H9 (cell line): Measurements from ENCODE around the gene GRAP2. TPM values are rescaled to one million over a fixed set of nuclear protein-coding genes. Genes with fewer than 3 reads are reported as not detected.

Experiments used
- DNase-seq: peaks from one replicate; pipeline ENCODE4 v3.0.0-alpha.2; 2017
- H2AFZ ChIP-seq: one replicate; pipeline ENCODE4 v1.6.1; 2013; ENCODE audit warnings: mild to moderate bottlenecking, low read length, control low read depth, moderate library complexity
- H2AK5ac ChIP-seq: 2 replicates; pipeline ENCODE4 v1.6.1; 2013; ENCODE audit warnings: low read length, control low read depth, mixed read lengths; ENCODE audit not compliant: insufficient read length
- H2BK120ac ChIP-seq: one replicate; pipeline ENCODE4 v1.6.1; 2013; ENCODE audit warnings: low read depth, mild to moderate bottlenecking, low read length, control low read depth, inconsistent platforms; ENCODE audit not compliant: poor library complexity, severe bottlenecking
- H2BK12ac ChIP-seq: 2 replicates; pipeline ENCODE4 v1.6.1; 2013; ENCODE audit warnings: low read length, control low read depth, mixed read lengths, low read depth; ENCODE audit not compliant: insufficient read length
- H2BK15ac ChIP-seq: 2 replicates; pipeline ENCODE4 v1.6.1; 2013; ENCODE audit warnings: low read depth, low read length, control low read depth
- H2BK20ac ChIP-seq: one replicate; pipeline ENCODE4 v1.6.1; 2013; ENCODE audit warnings: low read depth, mild to moderate bottlenecking, low read length, control low read depth, inconsistent platforms; ENCODE audit not compliant: poor library complexity, severe bottlenecking
- H2BK5ac ChIP-seq: 2 replicates; pipeline ENCODE4 v1.6.1; 2013; ENCODE audit warnings: low read length, control low read depth, mixed read lengths; ENCODE audit not compliant: insufficient read length
- H3K14ac ChIP-seq: 2 replicates; pipeline ENCODE4 v1.6.1; 2013; ENCODE audit warnings: low read length, control low read depth; ENCODE audit not compliant: insufficient read depth
- H3K18ac ChIP-seq: 2 replicates; pipeline ENCODE4 v1.6.1; 2013; ENCODE audit warnings: low read depth, mild to moderate bottlenecking, mixed read lengths, low read length, control low read depth; ENCODE audit not compliant: insufficient read length
- H3K23ac ChIP-seq: 2 replicates; pipeline ENCODE4 v1.6.1; 2013; ENCODE audit warnings: low read length, control low read depth, mixed read lengths, low read depth; ENCODE audit not compliant: insufficient read length
- H3K23me2 ChIP-seq: 2 replicates; pipeline ENCODE4 v1.6.1; 2013; ENCODE audit warnings: low read depth, mild to moderate bottlenecking, mixed read lengths, low read length, control low read depth; ENCODE audit not compliant: insufficient read length, poor library complexity, severe bottlenecking
- H3K27ac ChIP-seq: 2 replicates; pipeline ENCODE4 v1.5.1; 2013; ENCODE audit warnings: low read length, control low read depth, mixed read lengths, low read depth; ENCODE audit not compliant: insufficient read length
- H3K27me3 ChIP-seq: 2 replicates; pipeline ENCODE4 v1.6.1; 2013; ENCODE audit warnings: low read length, control low read depth, inconsistent platforms; ENCODE audit not compliant: insufficient read depth
- H3K4ac ChIP-seq: 2 replicates; pipeline ENCODE4 v1.6.1; 2013; ENCODE audit warnings: low read depth, mild to moderate bottlenecking, control low read depth, inconsistent platforms, low read length, moderate library complexity
- H3K4me1 ChIP-seq: 2 replicates; pipeline ENCODE4 v1.6.1; 2013; ENCODE audit warnings: low read length, control low read depth, inconsistent platforms; ENCODE audit not compliant: insufficient read depth
- H3K4me2 ChIP-seq: 2 replicates; pipeline ENCODE4 v1.6.1; 2013; ENCODE audit warnings: low read length, control low read depth, mixed read lengths; ENCODE audit not compliant: insufficient read length, insufficient read depth
- H3K56ac ChIP-seq: 2 replicates; pipeline ENCODE4 v1.6.1; 2013; ENCODE audit warnings: low read depth, mild to moderate bottlenecking, mixed read lengths, low read length, control low read depth; ENCODE audit not compliant: insufficient read length
- H3K79me1 ChIP-seq: 2 replicates; pipeline ENCODE4 v1.6.1; 2013; ENCODE audit warnings: low read depth, mild to moderate bottlenecking, moderate library complexity, low read length, control low read depth, inconsistent platforms; ENCODE audit not compliant: insufficient read depth, poor library complexity, severe bottlenecking
- H3K79me2 ChIP-seq: 2 replicates; pipeline ENCODE4 v1.6.1; 2013; ENCODE audit warnings: low read length, control low read depth, inconsistent platforms; ENCODE audit not compliant: insufficient read depth
- H3K9ac ChIP-seq: 2 replicates; pipeline ENCODE4 v1.6.1; 2013; ENCODE audit warnings: low read length, control low read depth, mixed read lengths; ENCODE audit not compliant: insufficient read length; ENCODE audit errors: extremely low read depth
- H3K9me3 ChIP-seq: one replicate; pipeline ENCODE4 v1.6.1; 2013; ENCODE audit warnings: low read depth, low read length, inconsistent platforms; ENCODE audit not compliant: control insufficient read depth
- H3T11ph ChIP-seq: one replicate; pipeline ENCODE4 v1.6.1; 2013; ENCODE audit warnings: mild to moderate bottlenecking, low read length, control low read depth, inconsistent platforms
- H4K20me1 ChIP-seq: one replicate; pipeline ENCODE4 v1.6.1; 2013; ENCODE audit not compliant: control insufficient read depth, insufficient read length, insufficient read depth
- H4K5ac ChIP-seq: 2 replicates; pipeline ENCODE4 v1.6.1; 2013; ENCODE audit warnings: low read depth, mild to moderate bottlenecking, mixed read lengths, low read length, control low read depth; ENCODE audit not compliant: insufficient read length
- H4K8ac ChIP-seq: replicated peaks from 2 replicates; pipeline ENCODE4 v1.6.1; 2013; ENCODE audit warnings: low read length, control low read depth, mixed read lengths, low read depth; ENCODE audit not compliant: insufficient read length
- H4K91ac ChIP-seq: 2 replicates; pipeline ENCODE4 v1.6.1; 2013; ENCODE audit warnings: low read depth, mild to moderate bottlenecking, moderate library complexity, mixed read lengths, low read length, control low read depth; ENCODE audit not compliant: insufficient read length
- H3K27ac Mint-ChIP-seq, 3 experiments: 2 replicates in 2 of 3; 3 replicates in 1 of 3; pipeline ENCODE4 v1.8.0; 2020 to 2021; ENCODE audit warnings: mixed read lengths in 3 of 3, mild to moderate bottlenecking in 1 of 3, moderate library complexity in 1 of 3
- H3K27me3 Mint-ChIP-seq: 2 replicates; pipeline ENCODE4 v1.8.0; 2021; ENCODE audit warnings: low read depth, mild to moderate bottlenecking, moderate library complexity, mixed read lengths
- H3K36me3 Mint-ChIP-seq, 3 experiments: 2 replicates in 2 of 3; 3 replicates in 1 of 3; pipeline ENCODE4 v1.8.0; 2020 to 2021; ENCODE audit warnings: low read depth in 3 of 3, mixed read lengths in 3 of 3; ENCODE audit not compliant: insufficient read depth in 1 of 3
- H3K4me1 Mint-ChIP-seq, 2 experiments: 2 replicates each; pipeline ENCODE4 v1.8.0; 2020; ENCODE audit warnings: mixed read lengths in 2 of 2
- H3K4me3 Mint-ChIP-seq, 2 experiments: 2 replicates in 1 of 2; 3 replicates in 1 of 2; pipeline ENCODE4 v1.8.0; 2020 to 2021; ENCODE audit warnings: mild to moderate bottlenecking in 2 of 2, mixed read lengths in 2 of 2, moderate library complexity in 1 of 2
- H3K9me3 Mint-ChIP-seq, 2 experiments: 2 replicates in 1 of 2; 3 replicates in 1 of 2; pipeline ENCODE4 v1.8.0; 2020; ENCODE audit warnings: mild to moderate bottlenecking in 2 of 2, mixed read lengths in 2 of 2, moderate library complexity in 1 of 2
- CTCF ChIP-seq: fragments of 200-600 bp; sonication (generic); conservative IDR thresholded peaks from 3 replicates; pipeline ENCODE4 v1.8.0; 2021; ENCODE audit warnings: antibody characterized with exemption, mild to moderate bottlenecking
- WGBS: extraction: QIAGEN DNeasy Blood & Tissue Kit; methylation state at CpG from one replicate; pipeline ENCODE4 v1.1.7; 2013; ENCODE audit warnings: missing lambda C conversion rate, low lambda C conversion rate, mixed read lengths; ENCODE audit not compliant: insufficient read length; ENCODE audit errors: extremely low coverage; 5-methylcytosine and 5-hydroxymethylcytosine counted together
- total RNA-seq: library from RNA; stranded (reverse); gene quantifications from 2 replicates; pipeline ENCODE4 v1.2.1, GENCODE V29; 2021

GRAP2 gene
- total RNA-seq, 1 experiment from 2014 or later, result not detected

GRCh38 chr22:39947220-39948216 lies 46.6 kb downstream of the GRAP2 start:
- Histone ChIP-seq H2AK5ac (no peak overlapping the region), H4K20me1 (no peaks in the 10 kb centered on the region), H2BK12ac (no peak overlapping the region), H3K14ac (peak overlapping the region; percentile 44; the same call in 1 of the 2 replicates), H2BK15ac (no peak overlapping the region), H2BK5ac (no peak overlapping the region), H3K56ac (no peak overlapping the region), H3K4me1 (peaks cover 18% of the 10 kb centered on the region), H2AFZ (no peak overlapping the region), H3K4ac (no peak overlapping the region), H3K23ac (no peak overlapping the region), H4K8ac (no peak overlapping the region), H3K79me1 (no peaks in the 10 kb centered on the region), H2BK20ac (no peak overlapping the region), H2BK120ac (no peak overlapping the region), H3K27ac (no peak overlapping the region), H3K79me2 (no peaks in the 10 kb centered on the region), H3K23me2 (no peaks in the 10 kb centered on the region), H3K18ac (no peak overlapping the region), H4K5ac (no peak overlapping the region), H3K27me3 (no peaks in the 10 kb centered on the region), H4K91ac (no peak overlapping the region), H3K4me2 (no peak overlapping the region), H3K9me3 (no peaks in the 10 kb centered on the region), H3T11ph (no peak overlapping the region), H3K9ac (no peak overlapping the region)
- TF ChIP-seq CTCF, result no peak
- no peak overlapping the region for H3K4me3 Mint-ChIP-seq
- H3K36me3 Mint-ChIP-seq, result no peaks in the 10 kb centered on the region
- DNase-seq, result no peak
- H3K9me3 Mint-ChIP-seq, result no peaks in the 10 kb centered on the region
- no peaks in the 10 kb centered on the region; the same call in 1 of the 2 replicates for H3K27me3 Mint-ChIP-seq
- peaks cover 38 to 47% of the 10 kb centered on the region in 2 experiments for H3K4me1 Mint-ChIP-seq
- WGBS, result no CpG with 5 or more reads among the region's 8 CpGs
- no peak overlapping the region for H3K27ac Mint-ChIP-seq
